GM12875 (cell line): ENCODE measurements around the gene NOS3.

Experiments
- H3K4me3 ChIP-seq: one replicate; pipeline ENCODE4 v1.5.1; 2011; ENCODE audit warnings: low read depth, low read length, control low read depth
- CTCF ChIP-seq: IDR thresholded peaks from 2 replicates; pipeline ENCODE4 v1.5.1; 2011; ENCODE audit warnings: low read depth, mild to moderate bottlenecking, control low read depth, inconsistent platforms, low read length, moderate library complexity, borderline replicate concordance; ENCODE audit not compliant: insufficient read depth

The NOS3 gene

GRCh38 chr7:150986099-150986512, 4.7 kb upstream of the NOS3 start:
- TF ChIP-seq CTCF: peak; percentile 79

GRCh38 chr7:150986556-150986955, 4.3 kb upstream of the NOS3 start:
- no peak overlapping the region for H3K4me3 ChIP-seq
- TF ChIP-seq CTCF: no peak

More at GRCh38 chr7:150986099-150986512, 4.7 kb upstream of the NOS3 start:
- H3K4me3 ChIP-seq: no peak overlapping the region

DNA sequence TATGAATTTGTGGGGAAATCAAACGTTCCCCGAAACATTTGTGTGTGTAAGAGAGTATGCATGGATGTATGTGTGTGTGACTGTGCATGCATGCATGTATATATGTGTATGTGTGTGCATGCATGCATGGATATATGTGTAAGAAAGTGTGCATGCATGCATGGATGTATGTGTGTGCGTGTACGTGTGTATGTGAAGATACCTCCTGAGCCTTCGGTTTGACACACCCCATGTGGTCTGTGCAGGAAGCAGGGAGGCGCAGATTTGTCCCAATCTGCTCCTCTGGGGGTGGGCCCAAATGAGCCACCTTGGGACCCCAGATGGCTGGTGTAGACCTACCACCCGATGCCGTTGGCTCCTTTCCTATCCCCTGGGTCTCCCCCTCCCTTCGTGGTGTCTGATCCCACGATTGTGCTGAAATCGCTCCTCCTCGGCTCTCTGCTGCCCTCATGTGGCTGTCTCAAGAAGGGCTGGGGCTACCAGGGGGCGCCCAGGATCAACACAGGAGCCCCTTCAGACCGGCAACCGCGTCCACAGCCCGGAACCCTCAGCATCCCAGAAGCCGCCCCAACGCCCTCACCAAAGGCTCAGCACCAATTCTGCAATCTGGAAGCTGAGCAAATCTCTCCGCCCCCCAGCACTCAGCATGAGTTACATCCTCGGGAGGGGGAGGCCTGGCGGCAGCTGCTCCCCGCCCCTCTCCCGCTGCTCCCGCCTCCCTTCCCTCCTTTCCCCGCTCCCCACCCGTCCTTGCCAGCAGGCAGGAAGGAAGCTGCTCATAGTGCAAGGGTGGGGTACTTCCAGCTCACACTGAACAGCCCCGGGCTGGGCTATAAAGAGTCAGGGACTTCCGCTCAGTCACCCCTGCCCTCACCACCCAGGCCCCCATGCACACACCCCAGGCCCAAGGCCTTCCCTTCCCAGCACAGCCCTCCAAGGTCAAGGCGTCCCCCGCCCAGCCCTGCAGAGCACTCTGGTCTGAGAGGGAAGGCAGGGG, 2.3 kb upstream of the NOS3 start:
- no peak overlapping the region for H3K4me3 ChIP-seq

DNA sequence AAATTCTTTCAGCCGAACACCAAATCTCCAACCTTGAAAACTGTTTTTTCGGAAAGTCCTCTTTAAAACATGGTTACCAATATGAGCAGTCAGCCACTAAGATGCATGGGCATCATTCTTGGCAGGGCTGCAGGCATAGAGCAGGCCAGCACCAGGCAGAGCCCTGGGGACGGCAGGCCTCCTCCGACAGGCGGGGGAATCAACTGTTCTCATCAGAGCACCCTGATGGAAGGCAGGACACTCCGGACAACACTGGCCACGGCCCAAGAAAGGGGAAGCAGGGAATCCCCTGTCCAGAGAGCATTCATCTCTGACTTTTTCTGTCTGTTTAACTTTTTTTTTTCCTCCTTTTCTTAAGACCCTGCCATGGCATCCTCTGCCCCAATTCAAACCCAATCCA, 1.4 kb upstream of the NOS3 start:
- no peak for TF ChIP-seq CTCF

More for the DNA sequence above, 2.3 kb upstream of the NOS3 start:
- peak; percentile 83 for TF ChIP-seq CTCF

DNA sequence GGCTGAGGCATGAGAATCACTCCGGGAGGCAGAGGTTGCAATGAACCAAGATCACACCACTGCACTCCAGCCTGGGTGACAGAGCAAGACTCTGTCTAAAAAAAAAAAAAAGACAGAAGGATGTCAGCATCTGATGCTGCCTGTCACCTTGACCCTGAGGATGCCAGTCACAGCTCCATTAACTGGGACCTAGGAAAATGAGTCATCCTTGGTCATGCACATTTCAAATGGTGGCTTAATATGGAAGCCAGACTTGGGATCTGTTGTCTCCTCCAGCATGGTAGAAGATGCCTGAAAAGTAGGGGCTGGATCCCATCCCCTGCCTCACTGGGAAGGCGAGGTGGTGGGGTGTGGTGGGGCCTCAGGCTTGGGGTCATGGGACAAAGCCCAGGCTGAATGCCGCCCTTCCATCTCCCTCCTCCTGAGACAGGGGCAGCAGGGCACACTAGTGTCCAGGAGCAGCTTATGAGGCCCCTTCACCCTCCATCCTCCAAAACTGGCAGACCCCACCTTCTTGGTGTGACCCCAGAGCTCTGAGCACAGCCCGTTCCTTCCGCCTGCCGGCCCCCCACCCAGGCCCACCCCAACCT, 1.3 kb downstream of the NOS3 start:
- no peak for TF ChIP-seq CTCF

More for the DNA sequence above, 1.4 kb upstream of the NOS3 start:
- no peak overlapping the region for H3K4me3 ChIP-seq

DNA sequence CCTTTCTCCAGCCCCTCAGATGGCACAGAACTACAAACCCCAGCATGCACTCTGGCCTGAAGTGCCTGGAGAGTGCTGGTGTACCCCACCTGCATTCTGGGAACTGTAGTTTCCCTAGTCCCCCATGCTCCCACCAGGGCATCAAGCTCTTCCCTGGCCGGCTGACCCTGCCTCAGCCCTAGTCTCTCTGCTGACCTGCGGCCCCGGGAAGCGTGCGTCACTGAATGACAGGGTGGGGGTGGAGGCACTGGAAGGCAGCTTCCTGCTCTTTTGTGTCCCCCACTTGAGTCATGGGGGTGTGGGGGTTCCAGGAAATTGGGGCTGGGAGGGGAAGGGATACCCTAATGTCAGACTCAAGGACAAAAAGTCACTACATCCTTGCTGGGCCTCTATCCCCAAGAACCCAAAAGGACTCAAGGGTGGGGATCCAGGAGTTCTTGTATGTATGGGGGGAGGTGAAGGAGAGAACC, 2.1 kb downstream of the NOS3 start:
- no peak for TF ChIP-seq CTCF
- H3K4me3 ChIP-seq: no peak overlapping the region

More for the DNA sequence above, 1.3 kb downstream of the NOS3 start:
- no peak overlapping the region for H3K4me3 ChIP-seq
